ENCODE data around the gene RAPGEF6. TPM values are rescaled to one million over a fixed set of nuclear protein-coding genes. Genes with fewer than 3 reads are reported as not detected.

RAPGEF6 gene
- total RNA-seq, 2 donors from 2014 or later: 8.6 to 13.0 TPM

DNA sequence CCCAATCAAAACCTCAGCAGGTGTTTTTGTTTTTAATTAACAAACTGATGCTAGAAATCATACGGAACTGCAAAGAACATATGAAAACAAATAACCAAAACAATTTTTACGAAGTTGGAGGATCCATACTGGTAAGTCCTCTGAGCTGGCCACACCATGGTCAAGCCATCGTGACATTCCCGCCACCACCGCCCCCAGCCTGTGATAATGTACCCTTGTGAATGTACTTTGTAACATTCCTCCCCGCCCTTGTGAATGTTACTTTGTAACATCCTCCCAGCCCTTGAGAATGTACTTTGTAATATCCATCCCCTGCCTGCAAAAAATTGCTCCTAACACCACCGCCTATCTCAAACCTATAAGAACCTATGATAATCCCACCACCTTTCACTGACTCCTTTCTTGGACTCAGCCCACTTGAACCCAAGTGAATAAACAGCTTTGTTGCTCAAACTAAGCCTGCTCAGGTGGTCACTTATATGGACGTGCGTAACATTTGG, 63.3 kb downstream of the RAPGEF6 start:
- Histone ChIP-seq H3K27me3 (no peaks in the 10 kb centered on the region), H3K4me3 (no peak overlapping the region), H3K4me1 (no peaks in the 10 kb centered on the region), H3K27ac (no peak overlapping the region), H3K9me3 (no peaks in the 10 kb centered on the region), H3K36me3 (replicated peaks in 1 of 2; ENCODE audit: insufficient read depth in 1 of 2, low read depth in 2 of 2) (no peaks in the 10 kb centered on the region)
- no peak for ATAC-seq
- WGBS, 2 donors: 93 to 97% methylated on average over 9 of the region's 9 CpGs
- no peak for TF ChIP-seq POLR2A (IDR thresholded peaks at IDR 0.05)
- TF ChIP-seq, protein P1, sequence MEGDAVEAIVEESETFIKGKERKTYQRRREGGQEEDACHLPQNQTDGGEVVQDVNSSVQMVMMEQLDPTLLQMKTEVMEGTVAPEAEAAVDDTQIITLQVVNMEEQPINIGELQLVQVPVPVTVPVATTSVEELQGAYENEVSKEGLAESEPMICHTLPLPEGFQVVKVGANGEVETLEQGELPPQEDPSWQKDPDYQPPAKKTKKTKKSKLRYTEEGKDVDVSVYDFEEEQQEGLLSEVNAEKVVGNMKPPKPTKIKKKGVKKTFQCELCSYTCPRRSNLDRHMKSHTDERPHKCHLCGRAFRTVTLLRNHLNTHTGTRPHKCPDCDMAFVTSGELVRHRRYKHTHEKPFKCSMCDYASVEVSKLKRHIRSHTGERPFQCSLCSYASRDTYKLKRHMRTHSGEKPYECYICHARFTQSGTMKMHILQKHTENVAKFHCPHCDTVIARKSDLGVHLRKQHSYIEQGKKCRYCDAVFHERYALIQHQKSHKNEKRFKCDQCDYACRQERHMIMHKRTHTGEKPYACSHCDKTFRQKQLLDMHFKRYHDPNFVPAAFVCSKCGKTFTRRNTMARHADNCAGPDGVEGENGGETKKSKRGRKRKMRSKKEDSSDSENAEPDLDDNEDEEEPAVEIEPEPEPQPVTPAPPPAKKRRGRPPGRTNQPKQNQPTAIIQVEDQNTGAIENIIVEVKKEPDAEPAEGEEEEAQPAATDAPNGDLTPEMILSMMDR (IDR thresholded peaks at IDR 0.05): no peak
- DNase-seq: no peak
- intact Hi-C loops (cut with DNase I): no loop called here

DNA sequence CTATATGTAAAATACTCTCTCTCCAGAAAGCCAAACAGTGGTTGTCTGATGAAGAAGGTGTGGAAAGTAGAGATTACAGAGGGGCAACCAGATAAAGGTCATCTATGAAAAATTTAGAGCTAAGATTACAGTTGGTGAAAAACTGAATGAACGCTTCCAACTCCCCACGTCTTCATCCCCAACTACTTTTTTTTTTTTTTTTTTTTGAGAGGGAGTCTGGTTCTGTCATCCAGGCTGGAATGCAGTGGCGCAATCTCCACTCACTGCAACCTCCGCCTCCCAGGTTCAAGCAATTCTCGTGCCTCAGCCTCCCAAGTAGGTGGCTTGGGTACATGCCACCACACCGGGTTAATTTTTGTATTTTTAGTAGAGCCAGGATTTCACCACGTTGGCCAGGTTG, 64.3 kb downstream of the RAPGEF6 start:
- DNase-seq: no peak
- Histone ChIP-seq H3K36me3 (replicated peaks in 1 of 2; ENCODE audit: insufficient read depth in 1 of 2, low read depth in 2 of 2) (no peaks in the 10 kb centered on the region), H3K27ac (no peak overlapping the region), H3K9me3 (no peaks in the 10 kb centered on the region), H3K4me1 (no peaks in the 10 kb centered on the region), H3K4me3 (no peak overlapping the region), H3K27me3 (no peaks in the 10 kb centered on the region)
- intact Hi-C loops (cut with DNase I): no loop called here
- 87 to 97% methylated on average over 7 of the region's 7 CpGs for WGBS, 2 donors
- TF ChIP-seq, protein P1 (IDR thresholded peaks at IDR 0.05): no peak
- no peak for TF ChIP-seq POLR2A (IDR thresholded peaks at IDR 0.05)
- no peak for ATAC-seq

GRCh38 chr5:131564229-131564652, 70.8 kb downstream of the RAPGEF6 start:
- TF ChIP-seq, protein P1 (IDR thresholded peaks at IDR 0.05): no peak
- no peak for TF ChIP-seq POLR2A (IDR thresholded peaks at IDR 0.05)
- ATAC-seq: no peak
- H3K27ac ChIP-seq: no peak overlapping the region
- H3K4me1 ChIP-seq: no peaks in the 10 kb centered on the region
- no peak overlapping the region for H3K4me3 ChIP-seq
- H3K36me3 ChIP-seq (replicated peaks in 1 of 2; ENCODE audit: insufficient read depth in 1 of 2, low read depth in 2 of 2): no peaks in the 10 kb centered on the region
- no peaks in the 10 kb centered on the region for H3K9me3 ChIP-seq
- no peak for DNase-seq
- intact Hi-C loops (cut with DNase I): no loop called here
- WGBS, 2 donors: 83 to 88% methylated on average over 4 of the region's 4 CpGs
- no peaks in the 10 kb centered on the region for H3K27me3 ChIP-seq

- no peaks in the 10 kb centered on the region for H3K9me3 ChIP-seq
- no peak overlapping the region for H3K27ac ChIP-seq
- WGBS, 2 donors: 89 to 93% methylated on average over 8 of the region's 8 CpGs
- H3K4me1 ChIP-seq: no peaks in the 10 kb centered on the region
- no peaks in the 10 kb centered on the region for H3K27me3 ChIP-seq
- intact Hi-C loops (cut with DNase I): no loop called here
- no peaks in the 10 kb centered on the region for H3K36me3 ChIP-seq (replicated peaks in 1 of 2; ENCODE audit: insufficient read depth in 1 of 2, low read depth in 2 of 2)
- no peak overlapping the region for H3K4me3 ChIP-seq
- TF ChIP-seq POLR2A (IDR thresholded peaks at IDR 0.05): no peak
- TF ChIP-seq, protein P1 (IDR thresholded peaks at IDR 0.05): no peak
- DNase-seq (no peak), ATAC-seq (no peak)
These were observed 71.4 kb downstream of the RAPGEF6 start for GRCh38 chr5:131563434-131564228.

- Histone ChIP-seq H3K36me3 (replicated peaks in 1 of 2; ENCODE audit: insufficient read depth in 1 of 2, low read depth in 2 of 2) (no peaks in the 10 kb centered on the region), H3K27me3 (no peaks in the 10 kb centered on the region), H3K9me3 (no peaks in the 10 kb centered on the region), H3K4me1 (no peaks in the 10 kb centered on the region), H3K27ac (no peak overlapping the region), H3K4me3 (no peak overlapping the region)
- no peak for DNase-seq
- intact Hi-C loops (cut with DNase I): no loop called here
- no peak for ATAC-seq
- TF ChIP-seq POLR2A (IDR thresholded peaks at IDR 0.05): no peak
- TF ChIP-seq, protein P1 (IDR thresholded peaks at IDR 0.05): no peak
- WGBS, 2 donors: 68 to 75% methylated on average over 2 of the region's 2 CpGs
These were observed 84.4 kb downstream of the RAPGEF6 start for GRCh38 chr5:131550606-131551005.

All from body of pancreas (tissue), 4 donors.